Fibroblast of villous mesenchyme (primary cell): ENCODE results near the gene PTPRE. TPM values are rescaled to one million over a fixed set of nuclear protein-coding genes. Genes with fewer than 3 reads are reported as not detected.
"Not testable (repeated sequence)": the region's sequence is repeated elsewhere in the genome, so short reads cannot be mapped to it uniquely, and the experiment has no call there.

Experiments used
- DNase-seq: peaks from one replicate; pipeline ENCODE4 v3.0.0-alpha.2; 2010; ENCODE audit warnings: low read depth
- H3K4me3 ChIP-seq: 2 replicates; pipeline ENCODE4 v1.5.1; 2011; ENCODE audit warnings: low read depth, mild to moderate bottlenecking, low read length
- total RNA-seq: library from RNA; depleted of rRNA; stranded (reverse); fragments of >200 nt; gene quantifications from 2 replicates; pipeline ENCODE4 v1.2.3, GENCODE V29; 2012
- TF ChIP-seq, protein P1 (sequence below): IDR thresholded peaks from 2 replicates; pipeline ENCODE4 v1.5.1; 2012; ENCODE audit warnings: low read depth, mild to moderate bottlenecking, low read length; ENCODE audit not compliant: insufficient read depth

PTPRE gene
- total RNA-seq, 1 donor: 11.2 TPM

GRCh38 chr10:127982601-127983000 is 75.7 kb downstream of the PTPRE start:
- H3K4me3 ChIP-seq: no peak overlapping the region
- TF ChIP-seq, protein P1, sequence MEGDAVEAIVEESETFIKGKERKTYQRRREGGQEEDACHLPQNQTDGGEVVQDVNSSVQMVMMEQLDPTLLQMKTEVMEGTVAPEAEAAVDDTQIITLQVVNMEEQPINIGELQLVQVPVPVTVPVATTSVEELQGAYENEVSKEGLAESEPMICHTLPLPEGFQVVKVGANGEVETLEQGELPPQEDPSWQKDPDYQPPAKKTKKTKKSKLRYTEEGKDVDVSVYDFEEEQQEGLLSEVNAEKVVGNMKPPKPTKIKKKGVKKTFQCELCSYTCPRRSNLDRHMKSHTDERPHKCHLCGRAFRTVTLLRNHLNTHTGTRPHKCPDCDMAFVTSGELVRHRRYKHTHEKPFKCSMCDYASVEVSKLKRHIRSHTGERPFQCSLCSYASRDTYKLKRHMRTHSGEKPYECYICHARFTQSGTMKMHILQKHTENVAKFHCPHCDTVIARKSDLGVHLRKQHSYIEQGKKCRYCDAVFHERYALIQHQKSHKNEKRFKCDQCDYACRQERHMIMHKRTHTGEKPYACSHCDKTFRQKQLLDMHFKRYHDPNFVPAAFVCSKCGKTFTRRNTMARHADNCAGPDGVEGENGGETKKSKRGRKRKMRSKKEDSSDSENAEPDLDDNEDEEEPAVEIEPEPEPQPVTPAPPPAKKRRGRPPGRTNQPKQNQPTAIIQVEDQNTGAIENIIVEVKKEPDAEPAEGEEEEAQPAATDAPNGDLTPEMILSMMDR: no peak

GRCh38 chr10:127983344-127984100 is 76.6 kb downstream of the PTPRE start:
- TF ChIP-seq, protein P1: no peak
- no peak overlapping the region for H3K4me3 ChIP-seq
- no peak for DNase-seq

More at GRCh38 chr10:127982601-127983000, 75.7 kb downstream of the PTPRE start:
- DNase-seq: no peak

- DNase-seq: no peak
- H3K4me3 ChIP-seq: no peak overlapping the region
- TF ChIP-seq, protein P1: no peak
Observed at GRCh38 chr10:127984945-127985344, 78.0 kb downstream of the PTPRE start.

DNA sequence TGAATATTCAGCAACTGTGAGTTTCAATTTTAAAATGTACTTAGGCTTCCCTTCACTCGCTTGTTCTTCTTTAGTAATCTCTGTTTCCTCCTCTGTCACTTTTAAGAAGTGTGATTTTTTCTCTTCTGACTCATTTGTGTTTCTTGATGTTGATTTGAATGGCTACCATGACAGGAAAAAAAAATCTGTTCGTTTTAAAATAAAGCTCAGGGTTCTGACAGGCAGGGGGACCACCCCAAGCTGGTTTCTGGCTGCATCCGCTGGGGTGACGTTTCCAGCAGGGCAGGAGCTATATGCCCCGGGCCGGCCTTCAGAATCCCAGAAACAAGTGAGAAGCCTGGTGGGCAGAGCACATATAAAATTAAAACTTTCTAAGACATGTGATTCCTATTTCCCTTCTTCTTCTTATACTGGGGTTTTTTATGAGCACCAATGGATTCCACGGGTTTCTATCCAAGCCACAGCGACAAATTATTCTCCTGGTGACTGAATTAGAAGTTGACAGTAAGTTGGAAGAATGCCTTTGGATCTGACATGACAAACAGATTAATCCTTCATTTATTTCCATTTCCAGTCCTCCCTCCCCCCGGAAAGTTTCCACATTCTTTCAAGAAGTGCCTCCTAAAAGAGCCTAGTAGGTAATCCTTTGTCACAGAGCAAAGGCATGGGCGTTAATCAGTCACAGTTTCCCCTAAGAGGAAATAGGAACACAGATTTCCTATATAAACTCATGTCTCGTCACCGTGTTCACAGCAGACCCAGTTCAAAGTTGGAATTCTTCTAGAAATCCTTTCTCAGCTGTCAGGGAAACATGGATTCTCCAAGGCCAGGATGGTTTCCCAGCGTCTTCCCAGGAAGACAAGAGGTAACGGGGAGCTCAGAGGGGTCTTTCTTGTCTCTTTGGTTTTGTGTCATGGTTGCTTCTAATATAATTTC is 79.9 kb downstream of the PTPRE start:
- H3K4me3 ChIP-seq: no peak overlapping the region
- no peak for DNase-seq
- TF ChIP-seq, protein P1: no peak

DNA sequence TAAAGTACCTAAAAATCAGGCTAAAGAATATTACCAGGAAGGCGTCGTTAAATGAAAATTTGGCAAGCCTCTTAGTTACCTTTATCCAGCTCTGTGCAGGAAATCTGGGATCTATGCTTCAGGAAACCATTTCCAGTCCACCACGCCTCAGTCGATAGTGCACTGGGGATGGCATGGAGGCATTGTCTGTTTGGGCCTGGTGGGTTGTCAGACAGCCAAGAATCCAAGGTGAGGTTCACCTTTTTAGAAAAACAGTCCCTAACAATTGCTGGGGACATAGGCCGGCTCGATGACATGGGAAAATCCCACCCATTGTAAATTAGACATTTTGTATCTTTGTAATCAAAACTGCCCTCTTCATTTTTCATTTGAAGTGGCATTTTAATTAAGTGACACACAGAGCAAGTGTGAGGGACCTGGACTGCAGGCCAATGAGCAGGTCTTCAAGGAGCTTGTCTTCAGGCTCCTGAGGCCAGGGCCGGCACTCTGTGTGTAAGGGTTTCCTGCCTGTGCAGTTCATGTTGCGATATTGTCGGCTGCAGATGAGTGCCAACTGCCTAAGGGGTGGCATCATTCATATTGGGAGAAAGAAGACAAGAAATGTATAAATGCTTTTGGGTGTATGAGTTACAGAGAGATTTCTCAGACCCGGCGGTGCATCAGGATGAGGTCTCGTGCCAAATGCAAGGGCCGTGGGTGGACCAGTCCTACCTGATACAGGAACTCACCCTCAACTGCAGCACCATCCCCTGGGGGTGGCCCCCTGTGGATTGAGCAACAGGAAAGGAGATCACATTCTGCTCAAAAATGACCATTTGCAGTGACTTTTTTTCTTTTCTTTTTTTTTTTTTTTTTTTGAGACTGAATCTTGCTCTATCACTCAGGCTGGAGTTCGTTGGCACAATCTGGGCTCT is 80.8 kb downstream of the PTPRE start:
- TF ChIP-seq, protein P1: no peak
- no peak for DNase-seq
- no peak overlapping the region for H3K4me3 ChIP-seq

- H3K4me3 ChIP-seq: no peak overlapping the region
- DNase-seq: peak; percentile 84
- TF ChIP-seq, protein P1: no peak
Observed at GRCh38 chr10:127989481-127990012, 82.6 kb downstream of the PTPRE start.

DNA sequence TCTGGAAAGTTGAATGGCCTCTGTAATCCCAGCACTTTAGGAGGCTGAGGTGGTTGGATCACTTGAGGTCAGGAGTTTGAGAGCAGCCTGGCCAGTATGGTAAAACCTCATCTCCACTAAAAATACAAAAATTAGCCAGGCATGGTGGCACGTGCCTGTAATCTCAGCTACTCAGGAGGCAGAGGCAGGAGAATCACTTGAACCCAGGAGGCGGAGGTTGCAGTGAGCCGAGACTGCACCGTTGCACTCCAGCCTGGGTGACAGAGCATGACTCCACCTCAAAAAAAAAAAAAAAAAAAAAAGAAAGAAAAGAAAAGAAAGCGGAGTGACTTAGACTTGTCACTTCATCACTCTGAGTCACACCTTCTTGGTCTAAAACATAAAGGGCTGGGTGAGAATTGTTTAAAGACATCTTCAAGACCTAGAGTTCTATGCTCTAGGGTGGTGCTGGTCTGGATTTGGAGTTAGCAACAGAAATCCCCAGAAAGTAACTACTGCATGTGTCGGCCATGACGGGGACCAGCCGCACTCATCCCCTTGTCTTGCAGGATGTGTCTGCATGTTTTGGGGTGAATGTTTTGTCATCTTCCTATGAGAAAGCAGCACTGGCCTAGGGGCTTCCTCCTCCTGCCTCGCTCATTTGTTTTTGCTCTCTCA is 83.4 kb downstream of the PTPRE start:
- H3K4me3 ChIP-seq: not testable (repeated sequence)
- DNase-seq: peak; percentile 38
